CD4-positive, alpha-beta T cell treated with Interleukin-17A for 4 hours (primary cell): ENCODE results near the gene F7.

Experiments
- DNase-seq: peaks from one replicate; pipeline ENCODE4 v3.0.0-alpha.2; 2020; ENCODE audit warnings: mixed read lengths

The F7 gene

GRCh38 chr13:113119822-113120189 lies 14.2 kb downstream of the F7 start:
- DNase-seq = no peak

- DNase-seq = no peak
These were observed 14.9 kb downstream of the F7 start for GRCh38 chr13:113120300-113121182.

- DNase-seq = no peak
These were observed 15.8 kb downstream of the F7 start for GRCh38 chr13:113121183-113121927.

DNA sequence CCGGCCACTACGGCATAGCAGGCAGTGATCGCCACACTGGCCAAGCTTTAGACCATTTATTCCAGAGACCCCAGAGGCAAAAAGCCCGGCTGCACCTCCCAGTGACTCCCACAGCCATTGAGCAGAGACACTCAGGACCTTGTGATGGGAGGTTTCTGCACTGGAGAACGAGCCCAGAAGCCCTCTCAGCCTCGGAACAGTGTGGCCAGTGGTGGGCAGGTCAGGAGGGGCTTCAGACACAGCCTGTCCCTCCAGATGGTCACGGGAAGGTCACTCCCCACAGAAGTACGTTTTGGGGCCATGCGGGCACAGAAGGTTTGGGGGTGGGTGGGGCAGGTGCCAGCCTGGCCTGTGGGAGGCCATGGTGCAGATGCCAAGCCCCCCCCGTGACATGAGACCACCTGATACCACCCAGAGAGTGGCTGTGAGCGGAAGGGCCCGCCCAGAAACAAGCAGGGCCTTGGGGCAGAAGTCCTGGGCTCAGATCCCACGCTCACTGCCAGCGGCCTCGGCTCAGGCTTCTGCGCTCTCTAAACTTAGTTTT lies 16.4 kb downstream of the F7 start:
- DNase-seq = no peak

DNA sequence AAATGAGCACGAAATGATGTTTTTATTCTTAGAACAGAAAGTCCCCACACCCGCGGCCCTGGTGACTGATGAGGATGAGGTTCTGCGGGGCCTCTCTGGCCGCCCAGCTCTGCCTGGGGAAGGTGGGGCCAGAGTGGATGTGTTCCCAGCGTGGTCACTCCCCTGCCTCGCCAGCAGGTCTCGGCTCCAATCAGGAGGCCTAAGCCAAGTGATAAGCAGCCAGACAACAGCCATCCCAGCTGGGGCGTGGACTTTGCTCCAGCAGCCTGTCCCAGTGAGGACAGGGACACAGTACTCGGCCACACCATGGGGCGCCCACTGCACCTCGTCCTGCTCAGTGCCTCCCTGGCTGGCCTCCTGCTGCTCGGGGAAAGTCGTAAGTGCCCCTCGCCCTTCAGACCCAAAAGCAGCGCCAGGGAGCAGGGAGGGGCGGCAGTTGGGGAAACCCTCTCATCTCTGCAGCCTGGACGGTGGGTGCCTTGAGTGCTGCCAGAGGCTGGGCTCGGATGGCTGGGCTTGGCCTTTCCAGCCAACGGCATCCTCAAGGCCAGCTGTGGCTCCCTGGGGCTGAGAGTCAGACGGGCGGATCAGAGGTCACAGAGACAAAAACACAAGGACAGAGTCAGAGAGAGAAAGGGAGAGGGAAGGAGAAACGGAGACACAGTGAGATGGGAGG lies 17.1 kb downstream of the F7 start, which contains the start of gene F10:
Gene F10, plus strand, starts transcription at position 250 of the 676 bp plus-strand sequence. Its CDS starts 57 bp downstream, at position 307.
- no peak for DNase-seq

DNA sequence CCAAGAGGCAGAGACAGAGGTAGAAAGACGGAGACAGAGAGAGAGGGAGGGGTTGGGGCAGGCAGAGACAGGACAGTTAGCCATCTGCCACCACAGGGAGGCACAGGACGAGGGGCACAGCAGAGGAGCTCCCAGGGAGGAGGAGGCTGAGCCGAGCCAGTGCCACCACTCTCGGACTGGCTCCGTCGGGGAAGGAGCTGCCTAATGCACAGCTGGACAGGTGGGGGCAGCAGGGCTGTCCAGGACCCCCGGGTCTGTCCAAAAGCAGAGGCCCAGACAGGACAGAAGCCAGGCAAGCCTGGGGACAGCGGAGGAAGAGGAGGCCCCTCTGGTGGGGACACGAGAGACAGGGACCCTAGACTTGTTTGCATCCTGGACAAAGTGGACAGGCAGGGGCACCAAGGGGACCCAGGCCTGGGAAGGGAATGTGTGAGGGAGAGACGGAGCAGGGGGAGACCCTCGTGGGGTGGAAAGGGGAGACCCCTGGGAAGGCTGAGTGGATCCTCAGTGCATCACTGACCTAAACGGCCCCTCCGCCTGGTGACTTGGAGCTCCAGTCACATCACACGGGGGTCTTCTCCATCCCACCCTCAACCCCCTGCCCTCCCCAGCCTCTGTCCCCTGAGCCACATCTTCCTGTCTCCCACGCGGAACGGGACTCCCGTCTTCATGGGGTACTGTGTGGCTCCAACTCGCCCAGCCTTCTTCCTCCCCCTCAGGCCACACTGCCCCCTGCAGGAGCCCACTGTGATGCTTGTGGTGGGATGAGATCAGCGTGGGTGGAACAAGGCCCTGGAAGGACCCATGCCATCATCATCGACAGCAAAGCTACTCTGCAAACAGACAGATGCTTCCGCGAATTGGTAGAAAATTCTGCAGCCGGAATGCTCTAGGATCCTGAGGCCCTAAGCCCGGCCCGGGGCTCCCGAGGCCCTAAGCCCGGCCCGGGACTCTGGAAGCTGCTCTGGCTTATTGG lies 17.9 kb downstream of the F7 start:
- DNase-seq = no peak

- no peak for DNase-seq
These were observed 18.8 kb downstream of the F7 start for GRCh38 chr13:113124211-113124970.

GRCh38 chr13:113125506-113126264 lies 20.1 kb downstream of the F7 start:
- no peak for DNase-seq

DNA sequence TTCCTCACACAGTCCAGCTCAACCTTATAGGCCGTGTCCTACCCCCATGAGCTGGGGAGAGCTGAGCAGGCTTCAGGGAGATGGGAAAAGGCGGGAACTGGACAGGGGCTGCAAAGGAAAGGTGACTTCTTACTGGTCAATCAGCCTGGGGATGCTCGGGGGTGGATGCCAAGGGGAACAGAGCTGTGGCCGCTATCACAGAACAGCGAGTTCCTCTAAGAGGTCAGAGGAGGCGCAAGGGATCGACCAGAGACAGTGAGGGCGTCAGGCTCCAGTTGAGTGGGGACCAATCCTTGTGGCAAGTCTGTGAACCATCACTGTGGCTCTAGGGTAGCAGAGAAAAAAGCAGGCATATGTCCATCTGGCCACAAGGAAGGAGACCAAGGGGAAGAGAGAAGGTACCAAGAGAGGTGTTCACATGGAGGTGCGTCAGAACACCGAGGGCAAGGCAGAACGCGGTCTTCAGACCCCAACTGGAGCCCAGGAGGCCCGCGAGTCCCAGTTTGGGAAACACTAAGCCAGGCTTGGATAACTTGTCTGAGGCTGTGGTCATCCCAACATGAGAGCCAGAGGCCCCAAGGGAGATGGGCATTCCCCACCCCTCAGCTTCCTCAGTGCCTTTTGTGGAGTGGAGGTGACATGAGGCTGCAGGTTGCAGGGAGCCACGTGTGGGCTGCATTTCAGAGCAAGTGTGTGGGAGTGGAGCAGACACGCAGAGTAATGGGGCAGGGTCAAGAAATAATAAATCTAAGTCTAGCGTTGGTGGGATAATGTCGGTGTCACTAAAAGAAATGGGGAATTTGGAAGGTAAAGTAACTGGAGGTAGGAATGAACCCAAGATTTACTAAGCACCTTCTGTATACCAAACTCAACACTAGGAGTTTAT lies 20.9 kb downstream of the F7 start:
- no peak for DNase-seq

- DNase-seq = no peak
These were observed 23.9 kb downstream of the F7 start for GRCh38 chr13:113129480-113129879.

DNA sequence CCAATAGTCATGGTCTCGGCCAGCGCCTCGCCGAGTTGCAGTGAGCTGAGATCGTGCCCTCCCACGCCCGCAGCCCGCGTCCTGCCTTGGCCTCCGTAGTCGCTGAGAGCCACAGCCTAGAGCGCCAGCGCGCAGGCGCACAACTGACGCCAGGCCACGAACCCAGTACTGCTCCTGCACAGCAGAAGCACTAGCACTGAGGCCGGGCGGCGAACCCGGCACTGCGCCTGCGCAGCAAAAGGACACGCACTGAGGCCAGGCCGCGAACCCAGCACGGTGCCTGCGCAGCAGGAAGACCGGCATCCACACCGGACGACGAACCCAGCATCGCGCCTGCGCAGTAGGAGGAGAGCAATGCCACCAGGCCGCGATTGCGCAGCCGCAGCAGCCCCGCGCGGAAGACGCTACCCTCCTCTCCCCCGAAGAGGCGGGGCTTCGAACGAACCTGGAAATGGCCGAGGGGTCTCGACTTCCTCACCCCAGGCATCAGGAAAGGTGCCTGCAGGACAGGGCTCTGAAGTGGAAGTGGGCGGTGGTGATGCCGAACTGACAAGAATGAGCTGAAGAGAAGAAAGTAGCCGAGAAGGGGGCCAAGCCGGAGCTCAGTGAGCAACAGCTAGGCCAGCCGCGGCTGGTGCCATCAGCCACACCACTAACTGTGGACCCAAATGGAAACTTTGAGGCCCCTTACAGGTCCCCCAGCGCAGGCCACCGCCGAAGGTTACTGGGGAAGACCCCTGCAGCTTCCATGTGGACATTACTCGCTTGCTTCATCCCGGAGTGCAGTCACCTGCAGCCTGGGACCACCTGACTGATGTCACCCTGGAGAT lies 24.5 kb downstream of the F7 start:
- peak; percentile 47 for DNase-seq

- no peak for DNase-seq
These were observed 29.7 kb downstream of the F7 start for GRCh38 chr13:113135281-113135760.

GRCh38 chr13:113137691-113138298 lies 32.2 kb downstream of the F7 start:
- no peak for DNase-seq

GRCh38 chr13:113138792-113139551 lies 33.4 kb downstream of the F7 start:
- no peak for DNase-seq

- no peak for DNase-seq
These were observed 34.0 kb downstream of the F7 start for GRCh38 chr13:113139577-113139976.

DNA sequence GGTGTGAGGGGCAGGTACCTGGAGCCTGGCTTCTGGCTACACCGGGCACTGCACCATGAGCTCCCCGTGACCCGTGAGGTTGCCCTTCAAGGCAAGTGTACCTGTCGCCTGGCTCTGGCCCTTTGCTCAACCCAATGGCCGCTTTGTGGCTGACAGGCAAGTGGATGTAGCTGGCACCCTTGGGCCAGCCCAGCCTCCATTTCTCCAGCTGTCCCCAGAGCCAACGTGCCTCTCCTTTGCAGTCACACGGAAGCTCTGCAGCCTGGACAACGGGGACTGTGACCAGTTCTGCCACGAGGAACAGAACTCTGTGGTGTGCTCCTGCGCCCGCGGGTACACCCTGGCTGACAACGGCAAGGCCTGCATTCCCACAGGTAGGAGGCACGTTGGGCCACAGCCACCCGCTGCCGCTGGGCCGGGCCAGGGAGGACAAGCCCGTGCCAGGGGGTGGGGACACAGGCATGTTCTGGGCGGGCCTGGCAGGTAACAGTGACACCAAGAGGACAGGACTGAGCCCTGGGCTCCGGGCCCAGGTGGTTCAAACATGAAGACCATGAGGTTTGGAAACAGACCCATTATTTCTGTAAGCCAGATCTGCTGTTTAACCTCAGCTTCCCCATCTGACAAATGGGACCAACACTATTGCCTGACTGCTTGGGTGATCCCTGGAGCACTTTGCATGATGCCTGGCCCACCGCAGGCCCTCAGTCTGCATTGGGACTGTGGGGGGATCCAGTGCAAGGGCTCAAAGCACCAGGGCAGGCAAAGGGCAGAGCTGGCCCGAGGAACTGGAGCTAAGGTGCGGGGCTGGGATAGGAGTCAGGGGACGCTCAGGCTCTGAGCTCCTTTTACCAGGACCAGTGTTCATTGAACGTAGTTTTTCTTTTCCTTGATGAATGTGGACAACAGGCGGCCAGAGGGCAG lies 35.3 kb downstream of the F7 start:
- DNase-seq = no peak
